Ureter (tissue), 1 donor: Measurements from ENCODE around the gene HOXA11. TPM values are rescaled to one million over a fixed set of nuclear protein-coding genes. Genes with fewer than 3 reads are reported as not detected.

Experiments
- DNase-seq: peaks from one replicate; pipeline ENCODE4 v3.0.0-alpha.2; 2020; ENCODE audit warnings: low spot score
- total RNA-seq: library from RNA; stranded (reverse); gene quantifications from one replicate; pipeline ENCODE4 v1.2.4, GENCODE V29; 2023
- donor health status: DM: yes; HTN: yes; CAD: no.

The HOXA11 gene
- total RNA-seq, 1 donor from 2014 or later, result 16.6 TPM

DNA sequence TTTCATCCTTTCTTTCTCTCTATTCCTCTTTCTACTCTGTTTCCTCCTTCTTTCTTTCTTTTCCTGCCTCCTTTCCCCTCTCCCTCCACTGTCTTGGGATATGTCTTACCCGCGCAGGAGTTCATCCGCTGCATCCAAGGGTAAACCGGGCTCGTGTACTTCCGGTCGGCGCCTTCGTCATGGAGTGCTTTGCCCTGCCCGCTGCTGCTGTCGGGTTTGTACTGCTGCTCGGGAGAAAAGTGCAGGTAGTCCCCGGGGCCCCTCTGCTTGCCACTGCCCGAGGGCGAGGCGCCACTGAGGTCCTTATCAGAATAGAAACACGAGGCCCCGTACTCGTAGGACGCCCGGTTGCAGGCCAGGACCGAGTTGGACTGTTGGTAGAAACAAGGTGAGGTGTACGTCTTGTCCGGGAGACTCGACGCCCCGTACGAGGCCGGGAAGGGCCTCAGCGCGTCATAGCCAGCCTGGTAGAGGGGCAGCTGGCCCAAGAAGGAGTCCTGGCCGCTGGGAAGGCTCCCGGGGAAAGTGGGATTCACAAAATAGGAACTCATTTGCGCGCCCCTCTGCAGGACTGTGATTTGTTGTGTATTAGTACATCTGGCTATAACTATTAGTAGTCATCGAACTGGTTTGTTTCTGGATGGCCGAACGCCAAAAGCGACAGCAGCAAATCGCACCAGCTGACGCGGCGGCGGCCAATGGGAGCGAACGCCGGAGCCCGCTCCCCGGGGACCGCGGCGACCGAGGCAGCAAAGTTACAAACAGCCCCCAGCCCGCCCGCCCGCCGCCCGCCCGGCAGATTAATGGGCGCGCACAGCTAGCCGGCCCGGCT lies 37.6 kb downstream of the HOXA11 start, which contains the start of gene HOXA6:
Gene HOXA6 (minus strand): TSS at position 576 of the 832 bp plus-strand sequence. CDS start 25 bp downstream, at position 551.
- DNase-seq, result peak; percentile 81

DNA sequence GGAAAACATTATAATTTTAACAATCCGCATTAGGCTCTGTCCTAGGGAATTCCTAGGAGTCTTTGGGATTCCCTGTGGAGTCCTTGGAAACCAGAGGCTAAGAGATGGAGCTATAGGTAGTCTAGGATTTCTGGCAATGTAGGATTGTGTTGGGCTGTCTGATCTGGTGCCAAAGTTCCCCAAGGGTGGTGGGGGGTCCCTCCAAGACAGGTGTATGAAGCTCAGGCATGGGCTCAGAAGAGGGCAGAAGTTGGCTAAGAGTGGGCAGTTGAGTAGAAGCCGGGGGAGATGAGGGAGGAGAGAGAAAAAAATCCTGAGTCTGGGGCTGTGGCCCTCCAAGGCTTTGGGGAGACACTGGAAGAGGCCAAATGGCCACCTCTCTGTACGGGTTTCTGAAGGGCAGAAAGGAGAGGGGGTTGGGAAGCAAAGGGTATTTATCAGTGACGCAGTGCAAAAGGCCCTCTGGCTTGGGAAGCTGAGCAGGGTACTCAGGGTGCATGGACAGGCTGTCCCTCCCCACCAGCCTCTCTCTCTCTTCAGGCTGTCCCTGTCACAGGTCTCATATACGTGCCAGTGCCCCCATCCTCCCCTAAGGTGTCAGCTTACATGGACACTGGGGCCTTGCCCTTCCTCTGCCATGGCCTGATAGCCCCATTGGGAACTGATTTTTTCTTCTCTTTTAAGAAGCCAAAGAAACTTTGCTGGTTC lies 38.4 kb downstream of the HOXA11 start:
- DNase-seq, result no peak

DNA sequence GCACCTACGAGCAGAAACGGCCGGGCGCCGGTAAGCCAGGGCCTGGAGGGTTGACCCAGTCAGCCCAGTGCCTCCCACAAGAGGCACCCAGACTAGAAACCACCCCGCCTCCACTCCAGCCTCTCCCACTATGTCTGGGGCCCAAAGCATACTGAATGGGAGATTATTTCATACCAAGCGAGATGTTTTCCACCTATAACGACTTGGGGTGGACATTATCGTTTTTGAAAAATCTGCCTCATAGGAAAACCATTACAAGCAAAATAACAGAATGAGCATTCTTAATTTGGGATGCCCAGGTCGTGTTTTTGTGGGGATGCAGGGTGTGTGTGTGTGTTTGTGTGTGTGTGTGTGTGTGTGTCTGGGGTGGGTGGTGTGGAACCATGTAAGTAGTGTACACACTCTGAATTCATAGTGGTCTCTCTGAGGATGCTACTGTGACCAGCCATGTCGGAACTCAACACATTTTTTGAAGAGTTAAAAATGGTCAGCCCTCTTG lies 39.1 kb downstream of the HOXA11 start:
- no peak for DNase-seq

DNA sequence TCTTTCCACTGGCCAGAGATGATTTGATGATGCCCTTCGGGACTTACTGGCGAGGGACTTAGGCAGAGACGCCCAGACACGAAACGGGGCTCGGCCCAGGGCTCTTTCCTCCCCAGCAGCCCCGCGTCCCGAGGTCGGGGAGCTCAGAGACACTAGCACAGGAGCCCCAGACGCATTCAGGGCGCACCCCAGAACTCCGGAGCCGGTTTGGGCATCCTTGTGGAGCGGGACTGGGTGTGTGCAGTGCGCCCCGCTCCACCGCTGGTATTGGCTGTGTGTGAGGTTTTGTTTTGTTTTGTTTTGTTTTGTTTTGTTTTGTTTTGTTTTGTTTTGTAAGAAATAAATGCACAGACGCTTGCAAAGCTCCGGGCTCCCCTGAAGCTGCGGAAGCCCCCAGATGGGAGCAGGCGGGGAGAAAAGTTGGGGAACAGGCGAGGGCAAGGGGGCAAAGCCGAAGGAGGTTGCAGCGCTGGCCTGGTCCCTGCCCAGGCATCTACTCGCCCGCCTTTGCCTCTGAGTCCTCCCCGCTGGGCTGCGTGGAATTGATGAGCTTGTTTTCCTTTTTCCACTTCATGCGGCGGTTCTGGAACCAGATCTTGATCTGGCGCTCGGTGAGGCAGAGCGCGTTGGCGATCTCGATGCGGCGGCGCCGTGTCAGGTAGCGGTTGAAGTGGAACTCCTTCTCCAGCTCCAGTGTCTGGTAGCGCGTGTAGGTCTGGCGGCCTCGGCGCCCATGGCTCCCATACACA lies 39.7 kb downstream of the HOXA11 start:
- DNase-seq, result no peak

DNA sequence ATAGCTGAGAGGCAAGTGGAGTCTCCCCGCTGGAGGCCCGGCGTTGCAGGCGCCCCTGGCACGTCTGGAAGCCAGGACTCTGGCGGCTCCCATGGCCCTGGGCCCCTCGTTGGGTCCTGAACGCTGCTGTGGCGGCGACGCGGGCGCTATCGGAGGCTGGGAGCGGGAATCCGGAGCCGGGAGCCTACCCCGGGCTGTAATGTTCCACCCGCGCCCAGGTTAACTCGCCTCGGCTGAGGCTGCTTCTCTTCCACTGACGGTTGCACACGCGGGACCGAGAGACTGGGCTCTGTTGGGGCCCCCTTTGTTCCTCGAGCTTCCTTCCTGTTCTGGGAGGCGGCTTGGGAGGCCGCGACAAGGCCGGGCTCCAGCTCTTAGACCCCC lies 40.3 kb downstream of the HOXA11 start:
- peak; percentile 43 for DNase-seq

DNA sequence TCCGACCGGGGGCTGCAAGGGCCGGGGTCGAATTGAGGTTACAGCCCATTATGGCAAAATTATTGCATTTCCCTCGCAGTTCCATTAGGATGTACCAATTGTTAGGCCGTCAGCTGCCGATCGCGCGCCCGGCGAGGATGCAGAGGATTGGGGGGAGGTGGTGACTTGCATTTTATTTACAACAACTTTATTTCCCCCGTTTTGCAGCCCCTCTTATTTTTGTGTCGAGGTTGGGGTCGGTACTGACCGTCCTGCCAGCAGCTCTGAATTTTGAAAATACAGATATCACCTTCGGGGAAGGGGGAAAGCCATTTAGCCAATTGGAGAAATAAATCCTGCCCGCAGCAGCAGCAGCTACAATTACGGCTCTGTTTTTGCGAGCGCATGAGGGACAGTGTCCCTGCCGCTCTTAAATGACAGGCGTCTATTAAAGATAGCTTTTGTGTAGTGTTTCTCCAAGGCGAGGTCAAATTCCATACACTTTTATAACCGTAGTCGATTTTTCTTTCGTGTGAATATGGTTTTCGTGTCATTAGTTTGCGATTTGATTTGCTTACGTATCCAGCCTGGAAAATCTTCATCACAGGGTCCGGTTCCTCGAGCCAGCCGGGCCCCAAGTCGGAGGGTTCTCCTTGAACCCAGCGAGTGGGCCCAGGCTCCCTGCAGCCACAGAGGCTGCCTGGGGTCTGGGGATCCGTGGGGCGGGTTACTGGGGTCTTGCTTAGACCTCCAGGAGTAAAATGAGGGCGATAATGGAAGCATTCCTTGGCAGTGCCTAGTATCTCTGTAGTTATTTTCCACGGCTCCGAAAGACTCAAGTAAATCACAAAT lies 40.9 kb downstream of the HOXA11 start:
- DNase-seq, result no peak

DNA sequence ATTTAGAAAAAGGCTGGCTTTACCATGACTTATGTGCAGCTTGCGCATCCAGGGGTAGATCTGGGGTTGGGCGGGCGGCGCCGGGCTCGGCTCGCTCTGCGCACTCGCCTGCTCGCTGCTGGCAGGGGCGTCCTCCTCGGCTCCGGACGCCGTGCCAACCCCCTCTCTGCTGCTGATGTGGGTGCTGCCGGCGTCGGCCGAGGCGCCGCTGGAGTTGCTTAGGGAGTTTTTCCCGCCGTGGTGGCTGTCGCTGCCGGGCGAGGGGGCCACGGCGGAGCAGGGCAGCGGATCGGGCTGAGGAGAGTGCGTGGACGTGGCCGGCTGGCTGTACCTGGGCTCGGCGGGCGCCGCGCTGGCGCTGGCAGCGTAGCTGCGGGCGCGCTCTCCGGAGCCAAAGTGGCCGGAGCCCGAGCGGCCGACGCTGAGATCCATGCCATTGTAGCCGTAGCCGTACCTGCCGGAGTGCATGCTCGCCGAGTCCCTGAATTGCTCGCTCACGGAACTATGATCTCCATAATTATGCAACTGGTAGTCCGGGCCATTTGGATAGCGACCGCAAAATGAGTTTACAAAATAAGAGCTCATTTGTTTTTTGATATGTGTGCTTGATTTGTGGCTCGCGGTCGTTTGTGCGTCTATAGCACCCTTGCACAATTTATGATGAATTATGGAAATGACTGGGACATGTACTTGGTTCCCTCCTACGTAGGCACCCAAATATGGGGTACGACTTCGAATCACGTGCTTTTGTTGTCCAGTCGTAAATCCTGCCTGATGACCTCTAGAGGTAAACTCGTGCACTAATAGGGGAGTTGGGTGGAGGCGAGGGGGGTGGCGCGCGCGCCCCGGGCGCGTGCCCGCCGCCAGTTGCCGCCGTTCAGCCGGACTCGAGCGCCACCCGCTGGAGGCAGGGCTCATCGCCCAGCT lies 41.7 kb downstream of the HOXA11 start, which contains the start of gene HOXA5:
Gene HOXA5 (minus strand): TSS at position 659 of the 927 bp plus-strand sequence. CDS start 74 bp downstream, at position 585.
- peak; percentile 86 for DNase-seq

DNA sequence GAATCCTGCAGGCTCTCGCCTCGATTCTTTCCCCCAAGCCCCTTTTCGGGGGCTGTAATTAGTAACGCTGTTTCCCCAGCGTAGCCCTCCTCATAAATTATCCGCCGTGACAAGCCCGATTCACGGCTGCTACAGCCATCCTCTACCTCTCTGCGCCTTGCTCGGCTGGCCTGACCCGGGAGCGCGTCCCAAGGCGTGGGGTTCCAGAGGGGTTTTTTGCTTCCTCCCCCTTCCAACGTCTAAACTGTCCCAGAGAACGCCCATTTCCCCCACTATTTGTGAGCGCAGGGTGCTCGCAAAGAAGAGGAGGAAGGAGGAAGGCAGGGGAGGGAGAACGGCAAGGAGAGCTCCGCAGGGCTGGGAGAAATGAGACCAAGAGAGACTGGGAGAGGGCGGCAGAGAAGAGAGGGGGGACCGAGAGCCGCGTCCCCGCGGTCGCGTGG lies 42.4 kb downstream of the HOXA11 start:
- peak; percentile 42 for DNase-seq

DNA sequence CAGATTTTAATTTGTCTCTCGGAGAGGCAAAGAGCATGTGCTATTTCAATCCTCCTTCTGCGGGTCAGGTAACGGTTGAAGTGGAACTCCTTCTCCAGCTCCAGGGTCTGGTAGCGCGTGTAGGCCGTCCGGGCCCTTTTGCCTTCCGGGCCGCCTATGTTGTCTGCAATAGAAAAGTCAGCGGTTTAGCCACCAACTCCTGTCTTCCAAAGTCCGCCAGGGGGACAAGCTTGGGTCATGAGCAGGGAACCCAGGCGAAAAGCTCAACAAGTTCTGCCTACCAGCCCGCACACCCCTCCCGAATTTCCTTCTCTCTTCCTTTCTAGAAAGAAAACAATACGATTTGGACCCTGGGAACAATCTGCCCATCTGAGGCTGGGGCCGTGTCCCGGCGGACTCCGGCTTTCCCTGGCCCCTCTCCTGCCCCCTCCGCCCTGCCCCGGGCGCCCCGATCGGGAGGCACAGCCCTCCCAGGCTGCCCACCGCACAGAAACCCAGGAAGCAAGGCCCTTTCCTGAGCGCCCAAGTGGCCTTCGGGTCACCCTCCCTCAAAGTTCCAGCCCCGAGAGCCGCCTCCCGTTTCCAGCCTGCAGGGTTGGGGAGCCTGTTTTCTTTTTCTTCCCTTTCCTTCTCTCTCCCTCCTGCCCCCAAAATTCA lies 43.0 kb downstream of the HOXA11 start:
- peak; percentile 46 for DNase-seq

DNA sequence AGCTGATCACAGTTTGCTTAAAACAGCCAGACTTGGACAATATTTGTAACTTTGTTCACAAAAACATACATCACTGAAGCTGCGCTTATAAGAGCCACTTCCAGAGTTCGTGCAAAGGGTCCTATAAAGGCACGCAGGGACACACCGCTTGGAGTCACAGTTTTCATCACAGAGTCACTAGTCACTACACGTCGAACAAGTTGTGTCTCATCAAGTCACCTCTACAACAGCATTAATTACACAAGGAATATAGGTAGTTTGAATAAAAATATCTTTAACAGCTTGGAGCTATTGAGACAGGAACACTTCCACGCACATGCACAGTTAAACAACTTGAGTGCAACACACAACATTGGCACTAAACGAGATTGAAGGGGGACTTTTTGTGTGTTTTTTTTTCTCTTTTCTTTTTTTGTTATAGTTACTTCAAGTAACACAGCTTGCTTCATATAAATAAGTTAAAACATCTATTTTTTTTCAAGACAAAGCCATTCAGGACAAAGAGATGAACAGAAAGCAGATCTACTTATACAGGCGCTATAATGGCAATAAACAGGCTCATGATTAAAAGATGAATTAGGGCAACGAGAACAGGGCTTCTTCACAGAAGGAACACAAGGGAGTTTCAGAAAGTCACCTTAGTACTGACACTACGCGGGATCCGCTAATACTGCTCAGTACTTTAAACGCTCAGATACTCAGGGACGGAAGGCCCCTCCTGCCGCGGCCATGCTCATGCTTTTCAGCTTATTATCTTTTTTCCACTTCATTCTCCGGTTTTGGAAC lies 43.7 kb downstream of the HOXA11 start:
- DNase-seq, result no peak

DNA sequence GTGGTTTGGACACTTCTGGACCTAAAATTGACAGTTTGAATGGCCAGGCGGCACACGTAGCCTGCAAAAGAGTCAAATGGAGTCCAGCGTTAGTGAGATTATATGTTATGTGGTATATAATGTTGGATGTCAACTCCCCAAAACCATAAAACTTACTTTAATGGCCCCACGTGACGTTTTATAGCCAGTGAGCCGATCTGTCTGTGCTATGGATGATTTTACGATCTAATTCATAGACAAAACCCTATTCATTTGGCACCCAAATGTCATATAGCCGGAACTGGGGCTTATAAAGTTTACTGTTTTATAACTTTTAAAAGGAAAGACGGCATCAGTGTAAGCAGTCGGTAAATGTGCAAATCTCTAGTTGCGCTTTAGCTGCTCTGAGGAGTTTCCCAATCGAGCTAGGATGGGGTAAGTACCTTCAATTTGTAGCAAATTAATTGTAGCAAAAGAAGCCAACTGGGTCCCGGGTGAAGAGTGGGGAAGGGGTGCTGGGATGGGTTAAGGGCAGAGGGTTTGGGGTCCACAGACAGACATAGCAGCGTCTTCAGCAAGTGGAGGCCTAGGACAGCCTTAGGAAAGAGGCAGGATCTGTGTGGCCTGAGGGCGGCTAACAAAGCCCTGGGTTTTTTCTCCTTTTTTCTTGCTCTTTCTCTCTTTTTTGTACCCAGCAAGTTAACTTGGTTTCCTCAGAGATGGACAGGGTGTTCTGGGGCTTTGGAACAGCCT lies 44.7 kb downstream of the HOXA11 start:
- no peak for DNase-seq

DNA sequence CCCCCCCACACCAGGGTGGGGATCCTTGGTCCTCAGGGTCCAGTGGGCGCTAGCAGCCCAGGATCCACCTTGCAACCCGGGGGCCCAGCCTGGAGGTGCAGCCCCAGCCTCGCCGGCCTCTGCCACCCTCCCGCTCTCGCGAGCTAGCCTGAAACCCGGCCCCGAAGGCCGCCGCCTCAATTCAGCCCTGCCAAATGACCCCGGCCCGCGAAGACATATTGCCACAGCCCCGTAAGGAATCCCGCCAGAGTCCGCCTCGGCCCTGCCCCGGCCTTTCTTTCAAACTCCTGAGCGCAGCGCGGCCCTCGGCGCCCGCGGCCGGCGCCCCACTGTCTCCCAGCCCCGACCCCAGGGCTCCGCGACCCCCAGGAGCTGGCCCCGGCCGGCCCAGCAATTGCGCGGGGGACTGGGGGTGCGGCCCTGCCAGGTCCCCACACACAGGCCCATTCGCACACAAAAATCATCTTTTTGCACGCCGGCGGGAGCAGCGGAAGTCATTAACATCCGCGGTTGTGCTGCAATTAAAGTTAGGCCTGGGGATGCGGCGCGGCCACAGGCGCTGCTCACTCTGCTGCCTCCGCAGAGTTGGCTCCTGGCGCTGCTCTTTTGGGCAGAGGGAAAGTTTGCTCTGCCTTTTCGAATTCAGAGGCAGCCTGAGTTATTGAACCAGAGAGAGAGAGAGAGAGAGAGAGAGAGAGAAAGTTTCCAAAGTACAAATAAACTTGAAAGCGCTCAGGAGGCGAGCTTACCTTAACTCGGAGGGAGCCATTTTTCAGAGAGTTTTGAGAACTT lies 45.5 kb downstream of the HOXA11 start:
- DNase-seq, result no peak

DNA sequence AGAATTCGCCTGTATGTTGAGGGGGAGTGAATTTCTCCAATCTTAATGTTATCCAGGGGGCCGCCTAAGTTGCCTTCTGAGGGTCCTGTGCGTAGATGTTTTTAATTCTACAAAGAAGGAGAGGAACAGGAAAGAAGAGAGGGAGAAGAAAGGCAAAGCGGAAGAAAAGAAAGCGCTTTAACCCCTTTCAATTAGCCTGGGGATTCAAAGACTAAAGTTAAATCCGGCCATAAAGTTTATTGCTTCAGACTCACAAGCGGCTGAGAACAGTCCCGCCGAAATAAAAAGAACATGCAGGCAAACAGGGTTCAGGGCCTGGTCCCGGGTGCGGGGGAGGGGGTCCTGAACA lies 46.1 kb downstream of the HOXA11 start:
- no peak for DNase-seq

DNA sequence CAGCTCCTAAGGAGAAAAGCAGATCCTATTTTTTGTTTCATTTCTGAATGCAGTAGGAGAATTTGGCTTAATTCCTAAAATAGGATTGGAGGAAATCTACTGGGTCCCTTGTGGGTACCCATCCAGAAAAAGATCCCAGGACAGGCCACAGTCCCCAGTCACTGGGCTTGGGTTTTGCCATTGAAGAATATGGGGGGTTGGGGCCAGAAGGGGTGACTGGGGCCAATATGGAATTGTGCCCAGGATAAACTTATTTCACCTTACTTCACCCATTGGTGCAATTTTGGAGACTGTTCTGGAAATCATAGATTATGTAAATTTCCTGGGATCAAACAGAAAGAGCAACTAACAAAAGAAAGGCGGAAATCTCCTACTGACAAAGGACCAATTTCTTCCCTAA lies 46.6 kb downstream of the HOXA11 start:
- no peak for DNase-seq

DNA sequence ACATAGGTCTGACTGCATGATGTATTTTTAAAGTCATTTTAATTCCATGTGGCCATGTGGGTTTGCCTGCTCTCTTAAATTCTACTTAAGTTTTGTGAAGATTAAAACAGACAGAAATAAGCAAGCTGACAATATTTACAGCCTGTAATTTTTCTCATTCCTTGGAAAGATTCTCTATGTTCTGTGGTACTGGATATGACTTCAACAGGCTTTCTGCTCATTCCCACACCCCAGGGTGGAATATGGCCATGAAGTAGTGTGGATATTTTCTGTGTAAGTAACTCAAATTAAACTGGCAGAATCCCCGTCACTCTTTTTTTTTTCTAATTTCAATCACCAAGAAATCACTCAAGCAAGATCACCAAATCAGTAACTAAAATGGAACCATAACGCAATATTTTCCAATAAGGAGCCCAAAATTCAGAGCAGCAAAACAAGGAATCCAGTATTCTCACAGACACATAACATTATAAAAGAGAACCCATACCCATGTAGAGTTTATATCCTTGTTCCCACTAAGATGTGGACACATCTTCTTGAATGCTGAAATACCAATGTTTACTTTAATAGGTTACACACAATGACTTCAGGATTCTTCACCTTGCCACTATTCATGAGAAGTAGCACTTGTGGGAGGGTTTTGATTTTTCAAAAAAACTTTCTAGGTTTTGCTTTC lies 47.3 kb downstream of the HOXA11 start:
- DNase-seq, result no peak

DNA sequence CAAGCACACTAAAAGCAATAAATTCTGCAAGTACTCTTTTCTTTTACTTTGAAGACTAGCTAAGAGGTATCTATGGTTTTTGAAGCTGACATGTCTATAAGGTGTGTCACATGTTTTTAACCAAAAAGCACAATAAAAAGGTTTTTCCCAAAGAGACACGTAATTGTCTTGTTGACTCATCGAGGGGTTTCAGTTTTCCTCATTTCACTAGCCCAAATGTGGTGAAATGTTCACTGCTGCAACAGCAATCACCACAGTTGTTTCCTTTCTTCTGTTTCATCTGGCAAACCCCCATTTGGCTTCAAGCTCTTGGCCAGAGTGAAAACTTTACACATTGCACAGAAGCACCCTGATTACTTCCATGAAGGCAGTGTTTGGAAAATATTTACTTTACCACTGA lies 50.6 kb downstream of the HOXA11 start:
- DNase-seq, result no peak
